Chondrocyte (in vitro differentiated cells): ENCODE measurements around the gene KLHL8. TPM values are rescaled to one million over a fixed set of nuclear protein-coding genes. Genes with fewer than 3 reads are reported as not detected.

Experiments
- DNase-seq: peaks from one replicate; pipeline ENCODE4 v3.0.0; 2021; ENCODE audit warnings: mixed read lengths, low spot score
- H3K27ac Mint-ChIP-seq: one replicate; pipeline ENCODE4 v1.8.0; 2021; ENCODE audit warnings: mild to moderate bottlenecking, moderate library complexity, mixed read lengths; ENCODE audit not compliant: unreplicated experiment
- H3K27me3 Mint-ChIP-seq: 2 replicates; pipeline ENCODE4 v1.8.0; 2021; ENCODE audit warnings: low read depth, mixed read lengths
- H3K36me3 Mint-ChIP-seq: 2 replicates; pipeline ENCODE4 v1.8.0; 2021; ENCODE audit warnings: low read depth, mixed read lengths
- H3K4me1 Mint-ChIP-seq: 2 replicates; pipeline ENCODE4 v1.8.0; 2021; ENCODE audit warnings: low read depth, mild to moderate bottlenecking, mixed read lengths
- H3K4me3 Mint-ChIP-seq: one replicate; pipeline ENCODE4 v1.8.0; 2021; ENCODE audit warnings: mild to moderate bottlenecking, moderate library complexity, mixed read lengths; ENCODE audit not compliant: unreplicated experiment
- H3K9me3 Mint-ChIP-seq: 2 replicates; pipeline ENCODE4 v1.8.0; 2021; ENCODE audit warnings: low read depth, mixed read lengths
- total RNA-seq: library from RNA; stranded (reverse); gene quantifications from 3 replicates; pipeline ENCODE4 v1.2.1, GENCODE V29; 2021
- TF ChIP-seq, protein P1 (sequence below): fragments of 200-600 bp; sonication (generic); IDR thresholded peaks from 2 replicates; pipeline ENCODE4 v1.5.0; 2021; ENCODE audit warnings: antibody characterized with exemption, mild to moderate bottlenecking, moderate library complexity

The KLHL8 gene
- total RNA-seq, 1 donor from 2014 or later: 9.1 TPM

DNA sequence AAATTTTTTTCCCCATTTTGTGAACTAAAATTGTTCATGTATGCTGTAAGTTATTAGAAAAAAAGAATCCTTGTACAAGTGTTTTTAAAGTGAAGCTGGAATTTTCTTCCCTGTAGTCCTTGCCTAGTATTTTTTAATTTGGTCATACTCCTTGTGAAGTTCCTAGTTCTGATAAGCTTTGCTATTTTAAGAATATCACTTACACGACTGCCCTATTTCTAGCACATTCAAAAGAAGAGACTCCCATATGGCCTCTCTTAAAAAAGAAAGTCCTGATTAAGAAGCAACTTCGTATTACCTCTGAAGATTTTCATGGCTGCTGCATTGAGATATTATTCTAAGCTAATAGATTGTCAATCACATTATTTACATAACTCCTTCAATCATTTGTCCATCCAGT lies 87.2 kb downstream of the KLHL8 start:
- TF ChIP-seq, protein P1, sequence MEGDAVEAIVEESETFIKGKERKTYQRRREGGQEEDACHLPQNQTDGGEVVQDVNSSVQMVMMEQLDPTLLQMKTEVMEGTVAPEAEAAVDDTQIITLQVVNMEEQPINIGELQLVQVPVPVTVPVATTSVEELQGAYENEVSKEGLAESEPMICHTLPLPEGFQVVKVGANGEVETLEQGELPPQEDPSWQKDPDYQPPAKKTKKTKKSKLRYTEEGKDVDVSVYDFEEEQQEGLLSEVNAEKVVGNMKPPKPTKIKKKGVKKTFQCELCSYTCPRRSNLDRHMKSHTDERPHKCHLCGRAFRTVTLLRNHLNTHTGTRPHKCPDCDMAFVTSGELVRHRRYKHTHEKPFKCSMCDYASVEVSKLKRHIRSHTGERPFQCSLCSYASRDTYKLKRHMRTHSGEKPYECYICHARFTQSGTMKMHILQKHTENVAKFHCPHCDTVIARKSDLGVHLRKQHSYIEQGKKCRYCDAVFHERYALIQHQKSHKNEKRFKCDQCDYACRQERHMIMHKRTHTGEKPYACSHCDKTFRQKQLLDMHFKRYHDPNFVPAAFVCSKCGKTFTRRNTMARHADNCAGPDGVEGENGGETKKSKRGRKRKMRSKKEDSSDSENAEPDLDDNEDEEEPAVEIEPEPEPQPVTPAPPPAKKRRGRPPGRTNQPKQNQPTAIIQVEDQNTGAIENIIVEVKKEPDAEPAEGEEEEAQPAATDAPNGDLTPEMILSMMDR: no peak
- no peaks in the 10 kb centered on the region for H3K9me3 Mint-ChIP-seq
- H3K4me1 Mint-ChIP-seq: no peaks in the 10 kb centered on the region
- H3K27ac Mint-ChIP-seq: no peak overlapping the region
- peaks cover 40% of the 10 kb centered on the region for H3K36me3 Mint-ChIP-seq
- no peak overlapping the region for H3K4me3 Mint-ChIP-seq
- H3K27me3 Mint-ChIP-seq: no peaks in the 10 kb centered on the region
- no peak for DNase-seq

DNA sequence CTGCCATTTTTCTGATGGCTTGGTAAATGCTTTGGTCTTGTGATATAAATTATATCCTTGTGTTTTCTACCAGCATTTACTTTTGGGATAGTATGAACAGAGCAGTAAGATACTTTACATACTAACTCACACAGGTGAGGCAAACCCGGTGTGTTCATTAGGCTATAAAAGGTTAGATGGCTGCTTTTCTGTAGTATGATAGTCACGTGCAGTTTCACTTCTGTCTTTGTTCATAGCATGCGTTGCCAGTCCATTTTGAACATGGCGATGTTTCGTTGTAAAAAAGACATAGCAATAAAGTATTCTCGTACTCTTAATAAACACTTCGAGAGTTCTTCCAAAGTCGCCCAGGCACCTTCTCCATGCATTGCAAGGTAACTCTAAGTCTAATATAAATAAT lies 88.4 kb downstream of the KLHL8 start:
- Mint-ChIP-seq H3K4me1 (no peaks in the 10 kb centered on the region), H3K9me3 (no peaks in the 10 kb centered on the region), H3K27me3 (no peaks in the 10 kb centered on the region), H3K27ac (no peak overlapping the region), H3K36me3 (peaks cover 43% of the 10 kb centered on the region), H3K4me3 (no peak overlapping the region)
- no peak for DNase-seq
- TF ChIP-seq, protein P1: no peak

DNA sequence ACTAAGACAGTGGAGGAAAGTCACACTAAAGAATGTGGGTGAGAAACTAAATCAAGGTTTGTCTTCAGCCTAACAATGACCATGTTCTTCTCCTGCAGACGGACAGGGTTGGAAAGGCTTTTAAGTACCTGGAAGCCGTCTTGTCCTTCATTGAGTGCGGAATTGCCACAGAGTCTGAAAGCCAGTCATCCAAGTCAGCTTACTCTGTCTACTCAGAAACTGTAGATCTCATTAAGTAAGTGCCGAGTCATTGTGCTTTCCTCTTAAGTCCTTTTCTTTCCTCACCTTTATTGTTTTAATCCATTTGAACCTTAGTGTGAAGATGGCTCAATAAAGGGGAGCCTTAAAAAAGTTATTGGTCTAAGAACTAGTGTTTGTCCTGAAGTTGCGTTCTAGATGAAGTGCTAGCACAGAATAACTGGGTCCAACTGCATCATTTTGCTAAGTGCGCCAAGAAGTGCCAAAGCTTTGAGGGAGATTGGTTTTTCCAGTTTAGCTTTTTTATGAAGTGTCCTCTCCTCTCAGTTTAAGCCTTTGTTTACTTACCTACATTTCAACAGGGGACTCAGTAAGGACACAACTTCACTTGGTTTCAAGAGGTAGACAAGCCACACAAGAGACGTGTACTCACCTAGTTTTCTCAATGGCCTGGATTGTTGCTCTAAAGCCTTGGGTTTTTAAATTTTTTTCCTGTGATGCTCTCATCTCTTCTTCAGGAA lies 89.3 kb downstream of the KLHL8 start:
- no peak for DNase-seq
- TF ChIP-seq, protein P1: no peak
- H3K4me3 Mint-ChIP-seq: no peak overlapping the region
- H3K36me3 Mint-ChIP-seq: peaks cover 47% of the 10 kb centered on the region
- H3K9me3 Mint-ChIP-seq: no peaks in the 10 kb centered on the region
- H3K27ac Mint-ChIP-seq: no peak overlapping the region
- no peaks in the 10 kb centered on the region for H3K4me1 Mint-ChIP-seq
- H3K27me3 Mint-ChIP-seq: no peaks in the 10 kb centered on the region

DNA sequence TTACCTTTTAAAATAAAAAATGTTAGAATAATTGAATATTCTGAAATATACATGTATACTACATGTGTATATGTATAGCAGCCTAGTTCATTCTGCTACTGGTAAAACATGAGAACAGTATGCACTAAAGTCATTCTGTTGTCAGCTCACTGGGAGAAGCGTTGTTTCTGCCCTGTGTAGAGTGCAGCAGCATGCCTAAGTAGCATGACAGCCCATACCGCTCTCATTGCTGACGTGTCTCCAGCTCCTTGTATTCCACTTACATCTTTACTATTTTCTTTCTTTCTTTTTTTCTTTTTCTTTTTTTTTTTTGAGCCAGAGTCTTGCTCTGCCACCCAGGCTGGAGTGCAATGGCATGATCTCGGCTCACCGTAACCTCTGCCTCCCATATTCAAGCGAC lies 90.7 kb downstream of the KLHL8 start:
- Mint-ChIP-seq H3K27ac (no peak overlapping the region), H3K36me3 (peaks cover 48% of the 10 kb centered on the region), H3K4me1 (peaks cover 2% of the 10 kb centered on the region), H3K27me3 (no peaks in the 10 kb centered on the region), H3K9me3 (no peaks in the 10 kb centered on the region), H3K4me3 (no peak overlapping the region)
- DNase-seq: no peak
- TF ChIP-seq, protein P1: no peak

DNA sequence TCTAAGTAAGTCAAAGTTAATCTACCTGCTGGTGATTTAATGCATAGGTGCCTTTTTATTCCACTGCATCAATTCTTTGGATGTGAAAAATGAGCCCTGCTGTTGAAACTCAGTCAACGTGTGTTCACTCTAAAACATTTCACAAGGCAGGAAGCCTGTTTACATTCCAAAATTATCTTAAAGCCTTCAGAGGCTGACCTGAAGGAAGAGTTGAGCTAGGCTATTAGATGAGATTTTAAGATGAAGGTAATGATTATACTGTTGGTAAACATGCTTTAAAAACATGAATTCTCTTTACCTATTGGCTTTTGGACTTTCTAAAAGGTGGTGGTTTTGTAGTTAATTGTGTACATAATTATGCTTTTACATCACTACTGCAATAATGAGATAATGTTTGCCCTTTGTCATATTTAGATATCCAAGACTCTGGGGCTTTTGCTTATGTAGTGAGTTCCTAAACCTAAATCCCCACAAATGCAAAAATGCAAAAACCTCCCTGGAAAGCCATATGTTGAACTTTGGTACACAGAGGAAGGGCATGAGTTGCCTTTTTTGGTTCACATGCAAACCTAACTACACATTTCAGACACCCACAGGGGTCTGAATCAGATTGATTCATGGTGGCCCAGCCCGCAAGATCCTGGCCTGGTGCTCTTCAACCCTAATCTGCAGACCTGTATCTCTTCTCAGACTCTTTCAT lies 92.3 kb downstream of the KLHL8 start:
- H3K27ac Mint-ChIP-seq: no peak overlapping the region
- no peak overlapping the region for H3K4me3 Mint-ChIP-seq
- H3K9me3 Mint-ChIP-seq: no peaks in the 10 kb centered on the region
- TF ChIP-seq, protein P1: no peak
- no peak for DNase-seq
- H3K4me1 Mint-ChIP-seq: peaks cover 17% of the 10 kb centered on the region
- H3K36me3 Mint-ChIP-seq: peaks cover 34% of the 10 kb centered on the region
- H3K27me3 Mint-ChIP-seq: no peaks in the 10 kb centered on the region
